ENCODE results near the gene MRPS12. TPM values are rescaled to one million over a fixed set of nuclear protein-coding genes. Genes with fewer than 3 reads are reported as not detected.

Gene MRPS12
- total RNA-seq, 6 donors from 2014 or later: 3.1 to 38.3 (median 26.0) TPM

DNA sequence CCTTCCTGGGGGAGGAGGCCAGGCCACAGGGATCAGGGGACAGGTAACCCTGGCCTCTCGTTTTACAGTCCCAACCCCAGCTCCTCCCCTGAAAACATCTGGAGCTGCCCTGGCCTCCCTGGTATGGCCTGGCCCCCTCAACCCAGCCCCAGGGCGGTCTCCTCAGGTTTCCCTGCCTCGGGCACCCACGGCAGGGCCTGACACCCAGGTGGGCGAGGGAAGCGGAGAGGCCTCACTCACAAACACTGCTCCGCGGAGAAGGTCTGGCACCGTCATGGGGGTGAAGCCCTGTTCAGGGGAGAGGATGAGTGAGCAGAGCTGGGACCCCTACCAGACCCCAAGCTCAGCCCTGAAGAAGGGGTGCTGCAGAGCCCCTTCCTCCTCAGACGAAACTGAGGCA is 12.2 kb upstream of the MRPS12 start:
- no peaks in the 10 kb centered on the region for H3K9me3 ChIP-seq
- no peak overlapping the region for H3K27ac ChIP-seq
- no peaks in the 10 kb centered on the region for H3K27me3 ChIP-seq
- TF ChIP-seq POLR2AphosphoS5 (IDR thresholded peaks at IDR 0.05): no peak
- no peak for TF ChIP-seq CTCF (IDR thresholded peaks at IDR 0.05)
- TF ChIP-seq EP300 (IDR thresholded peaks at IDR 0.05): no peak
- no peak for TF ChIP-seq POLR2A (IDR thresholded peaks at IDR 0.05)
- H3K4me1 ChIP-seq: no peaks in the 10 kb centered on the region
- WGBS, 2 donors: 93 to 98% methylated on average over 7 to 9 of the region's 10 CpGs
- ATAC-seq (ENCODE audit: low FRiP score in 2 of 2) (no peak), DNase-seq (no peak)
- H3K36me3 ChIP-seq: peaks cover 0 to 16% (median 5%) of the 10 kb centered on the region in 4 donors
- H3K4me3 ChIP-seq: no peak overlapping the region

- TF ChIP-seq EP300 (IDR thresholded peaks at IDR 0.05) (no peak), POLR2AphosphoS5 (IDR thresholded peaks at IDR 0.05) (no peak), CTCF (IDR thresholded peaks at IDR 0.05) (no peak), POLR2A (IDR thresholded peaks at IDR 0.05) (no peak)
These were observed 10.7 kb upstream of the MRPS12 start for GRCh38 chr19:38919837-38920601.

DNA sequence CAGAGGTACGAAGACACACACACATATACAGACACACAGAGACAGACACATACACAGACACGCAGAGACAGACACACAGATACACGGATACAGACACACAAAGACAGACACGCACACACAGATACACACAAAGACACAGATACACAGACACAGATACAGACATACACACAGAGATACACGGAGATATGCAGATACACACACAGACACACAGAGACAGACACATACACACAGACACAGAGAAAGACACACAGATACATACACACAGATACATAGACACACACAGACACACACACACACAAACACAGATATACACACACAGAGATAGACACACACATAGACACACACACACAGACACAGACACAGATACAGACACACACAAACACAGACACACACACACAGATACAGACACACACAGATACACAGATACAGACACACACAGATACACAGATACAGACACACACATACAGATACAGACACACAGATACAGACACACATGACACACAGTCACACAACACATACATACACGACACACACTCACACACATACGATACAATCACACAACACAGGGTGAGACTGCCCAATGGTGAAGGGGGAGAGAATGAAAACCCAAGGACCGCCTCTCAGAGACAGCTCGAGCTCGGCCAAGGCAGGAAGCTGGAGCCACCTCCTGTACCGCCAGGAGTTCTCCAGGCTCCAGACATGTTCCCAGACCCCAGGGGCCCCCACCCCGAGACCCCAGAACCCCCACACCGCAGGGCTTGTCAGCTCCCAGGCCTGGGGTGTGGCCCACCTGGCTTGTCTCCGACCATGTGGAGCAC is 9.9 kb upstream of the MRPS12 start:
- WGBS, 2 donors: 77 to 79% methylated on average over 11 to 14 of the region's 14 CpGs
- no peak overlapping the region for H3K4me3 ChIP-seq
- ATAC-seq (ENCODE audit: low FRiP score in 2 of 2): no peak

More at GRCh38 chr19:38919837-38920601, 10.7 kb upstream of the MRPS12 start:
- no peak overlapping the region for H3K4me3 ChIP-seq
- DNase-seq (no peak), ATAC-seq (ENCODE audit: low FRiP score in 2 of 2) (no peak)
- H3K9me3 ChIP-seq: no peaks in the 10 kb centered on the region
- H3K36me3 ChIP-seq: peaks cover 3 to 28% (median 16%) of the 10 kb centered on the region in 4 donors
- H3K4me1 ChIP-seq: no peaks in the 10 kb centered on the region
- H3K27me3 ChIP-seq: no peaks in the 10 kb centered on the region
- H3K27ac ChIP-seq: no peak overlapping the region
- WGBS, 2 donors: 71 to 75% methylated on average over 20 to 21 of the region's 21 CpGs

More for the DNA sequence above, 9.9 kb upstream of the MRPS12 start:
- H3K9me3 ChIP-seq: no peaks in the 10 kb centered on the region
- no peak for DNase-seq
- H3K27me3 ChIP-seq: no peaks in the 10 kb centered on the region
- H3K36me3 ChIP-seq: peaks cover 3 to 35% (median 20%) of the 10 kb centered on the region in 4 donors
- H3K4me1 ChIP-seq: no peaks in the 10 kb centered on the region
- H3K27ac ChIP-seq: no peak overlapping the region
- TF ChIP-seq POLR2A (IDR thresholded peaks at IDR 0.05) (no peak), POLR2AphosphoS5 (IDR thresholded peaks at IDR 0.05) (no peak), CTCF (IDR thresholded peaks at IDR 0.05) (no peak), EP300 (IDR thresholded peaks at IDR 0.05) (no peak)

Measured in upper lobe of left lung (tissue), 6 donors.